IPS-11a (cell line): ENCODE data around the gene NEMP1.
"Not testable (repeated sequence)": the region's sequence is repeated elsewhere in the genome, so short reads cannot be mapped to it uniquely, and the experiment has no call there.

Experiments used
- H3K4me3 ChIP-seq: one replicate; pipeline ENCODE4 v1.5.1; 2013; ENCODE audit warnings: low read depth, low read length, control low read depth

NEMP1 gene

GRCh38 chr12:57057067-57057751 lies 21.4 kb downstream of the NEMP1 start:
- H3K4me3 ChIP-seq = no peak overlapping the region

GRCh38 chr12:57055824-57056223 lies 22.8 kb downstream of the NEMP1 start:
- H3K4me3 ChIP-seq = no peak overlapping the region

DNA sequence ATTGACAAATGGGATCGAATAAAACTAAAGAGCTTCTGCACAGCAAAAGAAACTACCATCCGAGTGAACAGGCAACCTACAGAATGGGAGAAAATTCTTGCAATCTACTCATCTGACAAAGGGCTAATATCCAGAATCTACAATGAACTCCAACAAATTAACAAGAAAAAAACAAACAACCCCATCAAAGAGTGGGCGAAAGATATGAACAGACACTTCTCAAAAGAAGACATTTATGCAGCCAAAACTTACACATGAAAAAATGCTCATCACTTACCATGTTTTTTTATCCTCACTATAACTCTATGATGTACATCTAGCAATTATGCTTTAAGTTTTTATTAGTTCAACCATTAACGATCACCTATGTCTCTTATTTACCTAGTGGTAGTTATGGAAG lies 24.7 kb downstream of the NEMP1 start:
- H3K4me3 ChIP-seq = not testable (repeated sequence)

DNA sequence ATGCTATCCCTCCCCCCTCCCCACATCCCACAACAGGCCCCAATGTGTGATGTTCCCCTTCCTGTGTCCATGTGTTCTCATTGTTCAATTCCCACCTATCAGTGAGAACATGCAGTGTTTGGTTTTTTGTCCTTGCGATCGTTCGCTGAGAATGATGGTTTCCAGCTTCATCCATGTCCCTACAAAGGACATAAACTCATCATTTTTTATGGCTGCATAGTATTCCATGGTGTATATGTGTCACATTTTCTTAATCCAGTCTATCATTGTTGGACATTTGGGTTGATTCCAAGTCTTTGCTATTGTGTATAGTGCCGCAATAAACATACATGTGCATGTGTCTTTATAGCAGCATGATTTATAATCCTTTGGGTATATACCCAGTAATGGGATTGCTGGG lies 25.4 kb downstream of the NEMP1 start:
- H3K4me3 ChIP-seq = not testable (repeated sequence)

- H3K4me3 ChIP-seq = no peak overlapping the region
These were observed 27.6 kb downstream of the NEMP1 start for GRCh38 chr12:57051011-57051410.

GRCh38 chr12:57049890-57050289 lies 28.7 kb downstream of the NEMP1 start, which contains the start of gene MYO1A:
MYO1A (minus strand) TSS chr12:57050129; CDS start chr12:57048323, 1,806 bp downstream.
- no peak within 1 kb of the TSS for H3K4me3 ChIP-seq

- no peak overlapping the region for H3K4me3 ChIP-seq
These were observed 29.5 kb downstream of the NEMP1 start for GRCh38 chr12:57049119-57049446.

GRCh38 chr12:57048423-57049118 lies 30.0 kb downstream of the NEMP1 start:
- no peak overlapping the region for H3K4me3 ChIP-seq

DNA sequence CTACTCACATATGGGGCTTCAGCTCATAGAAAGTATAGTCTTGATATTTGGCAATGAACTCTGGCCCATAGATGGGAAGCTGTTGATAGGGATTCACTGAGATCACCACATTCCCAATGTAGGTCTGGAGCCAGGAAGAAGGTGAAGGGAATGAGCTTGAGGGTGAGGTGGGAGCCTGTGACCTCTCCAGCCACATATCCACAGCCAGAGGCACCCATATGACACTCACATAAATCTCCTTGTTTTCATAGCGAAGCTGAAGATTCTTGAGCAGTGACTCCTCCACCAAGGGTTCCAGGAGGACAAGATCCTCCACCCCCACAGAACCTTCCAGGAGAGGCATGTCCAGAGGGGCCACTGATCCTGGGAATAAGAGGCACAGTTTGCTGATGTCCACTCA lies 30.6 kb downstream of the NEMP1 start:
- no peak overlapping the region for H3K4me3 ChIP-seq

DNA sequence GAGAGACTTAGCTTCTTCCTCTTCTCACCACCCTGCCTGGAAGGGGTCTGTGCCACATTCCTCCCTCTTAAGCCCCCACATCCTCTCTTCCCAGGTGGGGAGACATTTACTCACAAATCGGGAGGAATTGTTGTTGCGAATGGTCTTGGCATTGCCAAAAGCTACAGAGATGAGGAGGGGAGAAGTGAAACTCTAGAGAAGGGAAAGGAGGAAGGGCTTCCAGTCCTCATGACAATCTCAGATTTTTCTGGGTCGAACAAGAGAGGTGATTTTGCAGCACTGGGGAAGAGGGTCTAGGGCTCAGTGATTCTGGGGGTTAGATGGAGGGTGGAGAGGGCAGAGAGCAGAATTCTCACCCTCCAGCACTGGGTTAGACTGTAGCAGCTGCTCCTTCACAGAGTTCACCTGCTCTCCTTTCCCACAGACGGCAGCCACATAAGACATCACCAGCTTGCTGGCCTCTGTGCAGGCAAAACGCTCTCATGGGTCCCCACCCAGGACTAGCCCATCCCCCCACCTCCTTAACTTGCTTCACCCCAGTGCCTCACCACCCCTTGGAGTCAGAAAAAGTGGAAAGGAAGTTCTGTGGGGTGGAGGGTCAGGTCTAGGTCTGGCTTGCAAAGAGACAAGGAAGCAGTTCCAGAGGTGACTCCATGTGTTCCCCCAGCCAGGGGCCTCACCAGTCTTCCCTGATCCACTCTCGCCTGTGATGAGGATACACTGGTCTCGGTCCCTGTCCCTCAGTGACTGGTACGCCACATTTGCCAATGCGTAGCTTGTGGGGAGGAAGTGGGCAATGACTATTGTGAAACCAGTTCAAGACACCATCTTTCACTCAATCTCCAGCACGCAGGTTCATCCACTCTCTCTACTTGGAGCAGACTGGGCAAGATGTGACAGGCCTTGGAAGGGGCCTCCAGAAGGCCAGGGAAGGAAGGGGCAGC lies 31.4 kb downstream of the NEMP1 start:
- no peak overlapping the region for H3K4me3 ChIP-seq

GRCh38 chr12:57046086-57046791 lies 32.4 kb downstream of the NEMP1 start:
- H3K4me3 ChIP-seq = no peak overlapping the region

- H3K4me3 ChIP-seq = no peak overlapping the region
These were observed 33.7 kb downstream of the NEMP1 start for GRCh38 chr12:57044889-57045288.

- no peak overlapping the region for H3K4me3 ChIP-seq
These were observed 34.1 kb downstream of the NEMP1 start for GRCh38 chr12:57044468-57044867.

GRCh38 chr12:57042695-57043094 lies 35.9 kb downstream of the NEMP1 start:
- no peak overlapping the region for H3K4me3 ChIP-seq

DNA sequence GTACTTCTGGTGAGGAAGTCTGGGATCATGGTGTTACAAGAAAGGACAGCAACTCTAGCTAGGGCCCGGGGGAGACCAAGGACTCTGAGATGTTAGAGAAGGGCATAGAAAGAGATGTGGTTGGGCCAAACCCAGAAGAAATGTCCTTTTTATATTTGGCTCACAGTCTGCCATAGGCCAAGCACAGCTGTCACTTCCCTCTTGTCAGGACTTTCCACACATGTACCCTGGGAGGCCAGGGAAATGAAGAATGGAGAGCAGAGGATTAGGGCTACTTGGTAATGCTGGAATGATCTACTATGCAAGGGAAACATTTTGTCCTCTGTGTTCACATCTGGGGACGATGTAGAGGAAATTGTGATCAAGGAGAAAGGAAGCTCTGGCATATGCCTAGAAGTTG lies 37.8 kb downstream of the NEMP1 start:
- H3K4me3 ChIP-seq = no peak overlapping the region

GRCh38 chr12:57040211-57040610 lies 38.4 kb downstream of the NEMP1 start:
- no peak overlapping the region for H3K4me3 ChIP-seq

- no peak overlapping the region for H3K4me3 ChIP-seq
These were observed 39.4 kb downstream of the NEMP1 start for GRCh38 chr12:57039016-57039798.

DNA sequence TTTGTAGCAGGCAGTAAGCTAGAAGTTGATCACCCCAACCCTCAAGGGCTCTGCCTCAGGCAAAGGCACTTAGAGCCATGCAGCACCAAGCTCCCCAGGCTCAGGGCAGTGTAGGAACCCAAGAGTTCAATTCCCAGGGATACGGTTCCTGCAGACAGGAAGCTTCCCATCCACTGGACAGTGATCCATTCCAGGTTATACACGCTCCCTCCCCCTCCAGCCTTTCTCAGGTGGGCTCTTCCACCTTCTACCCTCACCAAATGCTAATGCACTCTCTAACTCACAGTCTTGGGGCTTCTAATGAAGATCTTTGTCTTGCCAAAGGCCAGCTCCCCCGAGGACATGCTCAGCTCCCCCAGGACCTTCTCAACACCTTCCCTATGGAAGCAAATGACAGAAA lies 41.3 kb downstream of the NEMP1 start:
- H3K4me3 ChIP-seq = no peak overlapping the region

DNA sequence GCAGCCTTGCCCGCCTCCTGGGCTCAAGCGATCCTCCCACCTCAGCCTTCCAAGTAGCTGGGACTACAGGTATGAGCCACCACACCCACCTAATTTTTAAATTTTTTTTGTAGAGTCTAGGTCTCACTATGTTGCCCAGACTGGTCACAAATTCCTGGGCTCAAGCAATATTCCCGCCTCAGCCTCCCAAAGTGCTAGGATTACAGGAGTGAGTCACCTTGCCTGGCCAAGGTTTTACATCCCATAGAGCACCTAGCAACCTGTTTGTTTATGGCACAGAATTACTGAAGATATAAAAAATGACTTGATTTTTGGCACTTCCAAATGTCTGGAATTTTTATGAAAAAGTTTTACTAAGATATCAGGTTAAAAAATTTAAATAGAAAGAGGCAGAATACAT lies 45.2 kb downstream of the NEMP1 start:
- H3K4me3 ChIP-seq = no peak overlapping the region

DNA sequence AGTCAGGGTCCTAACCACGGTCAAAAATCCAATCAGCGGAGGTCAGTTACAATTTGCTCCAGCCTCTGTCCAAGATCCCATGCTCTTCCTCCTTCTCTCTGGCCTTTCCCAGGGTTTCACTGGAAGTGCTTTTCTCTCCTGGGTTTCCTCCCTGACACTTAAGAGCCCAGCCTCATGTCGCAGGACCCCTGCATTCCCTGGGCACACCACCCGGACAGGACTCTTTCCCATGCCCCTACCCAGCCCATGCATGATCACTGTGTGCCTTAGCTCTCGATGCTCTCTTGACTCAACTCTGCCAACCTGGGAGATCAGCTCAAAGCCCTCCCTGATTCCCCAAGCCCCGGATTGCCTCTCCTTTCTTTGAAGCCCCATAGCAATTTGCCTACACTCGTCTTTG lies 46.8 kb downstream of the NEMP1 start:
- H3K4me3 ChIP-seq = no peak overlapping the region
